K562 (cell line): ENCODE measurements around the gene ADAMTSL2. TPM values are rescaled to one million over a fixed set of nuclear protein-coding genes. Genes with fewer than 3 reads are reported as not detected.

Source experiments
- ATAC-seq: fragments of 200-7000 bp; cut with Tn5 transposase; 3 replicates; pipeline ENCODE4 v1.9.1; 2020; ENCODE audit warnings: moderate library complexity
- BruUV-seq: library from RNA; stranded (reverse); fragments of 400-500 nt; replicated peaks from 2 replicates; lab custom pipeline; 2021; lab: Mats Ljungman, UMichigan
- CTCF ChIA-PET: fragments of 300-600 bp; formaldehyde crosslinking; extraction: SDS; loops from one replicate; lab custom pipeline; 2021; ENCODE audit warnings: low intra/inter-chr PET ratio; lab: Yijun Ruan, JAX
- POLR2A ChIA-PET: fragments of 300-600, 350-650 bp; sonication (Branson Sonifier 250); formaldehyde crosslinking; extraction: SDS; loops from one replicate; lab custom pipeline; 2021; ENCODE audit warnings: antibody characterized with exemption, inconsistent platforms; lab: Yijun Ruan, JAX
- DNase-seq, 4 experiments: peaks; one replicate each; pipeline versions ENCODE4 v3.0.0 to v3.0.0-alpha.2; 2011 to 2018; ENCODE audit warnings: low spot score in 3 of 4, mixed read lengths in 3 of 4; ENCODE audit errors: extremely low read depth in 1 of 4
- FAIRE-seq: peaks from 2 replicates; lab custom pipeline; 2011; peaks lifted over from hg19 to GRCh38; lab: Jason Lieb, UNC
- H2AFZ ChIP-seq: 2 replicates; pipeline ENCODE4 v1.6.0; 2011; ENCODE audit warnings: low read depth, low read length, control low read depth, inconsistent platforms
- H3K27ac ChIP-seq: fragments of 200-600 bp; 3 replicates; pipeline ENCODE4 v1.8.0; 2011; ENCODE audit warnings: low read depth, mild to moderate bottlenecking, control low read depth, inconsistent platforms, low read length, moderate library complexity, mixed read lengths; ENCODE audit errors: extremely low read depth
- H3K27me3 ChIP-seq, 2 experiments: fragments of 300-600 bp in 1 of 2; 2 replicates in 1 of 2; 3 replicates in 1 of 2; pipeline versions ENCODE4 v1.6.0 to v1.8.0; 2011; ENCODE audit warnings: inconsistent platforms in 2 of 2, low read length in 2 of 2, mild to moderate bottlenecking in 1 of 2, mixed read lengths in 1 of 2, moderate library complexity in 1 of 2; ENCODE audit not compliant: control insufficient read depth in 2 of 2, insufficient read depth in 2 of 2
- H3K36me3 ChIP-seq: fragments of 300-600 bp; 3 replicates; pipeline ENCODE4 v1.8.0; 2011; ENCODE audit warnings: mild to moderate bottlenecking, low read length, inconsistent platforms; ENCODE audit not compliant: control insufficient read depth, insufficient read depth
- H3K4me1 ChIP-seq, 2 experiments: fragments of 200-600 bp in 1 of 2; replicated peaks in 1 of 2; 2 replicates in 1 of 2; 3 replicates in 1 of 2; pipeline versions ENCODE4 v1.5.1 to v1.8.0; 2011; ENCODE audit warnings: inconsistent platforms in 2 of 2, low read length in 2 of 2, mild to moderate bottlenecking in 1 of 2, mixed read lengths in 1 of 2, moderate library complexity in 1 of 2; ENCODE audit not compliant: control insufficient read depth in 2 of 2, insufficient read depth in 2 of 2
- H3K4me2 ChIP-seq: 2 replicates; pipeline ENCODE4 v1.6.1; 2011; ENCODE audit warnings: low read length, control low read depth, inconsistent platforms, mixed read lengths; ENCODE audit not compliant: insufficient read depth
- H3K4me3 ChIP-seq: fragments of 200-600 bp; sonication (generic), shearing (Covaris generic); 2 replicates; pipeline ENCODE4 v1.5.1; 2016; ENCODE audit warnings: control low read depth, inconsistent platforms
- H3K79me2 ChIP-seq: fragments of 200-600 bp; 3 replicates; pipeline ENCODE4 v1.8.0; 2011; ENCODE audit warnings: low read length, inconsistent platforms; ENCODE audit not compliant: control insufficient read depth, insufficient read depth
- H3K9ac ChIP-seq, 2 experiments: 2 replicates each; pipeline versions ENCODE4 v1.6.0 to v1.6.1; 2011; ENCODE audit warnings: low read depth in 2 of 2, low read length in 2 of 2, control low read depth in 1 of 2, inconsistent platforms in 1 of 2, mild to moderate bottlenecking in 1 of 2, mixed read lengths in 1 of 2; ENCODE audit not compliant: insufficient read depth in 1 of 2
- H3K9me1 ChIP-seq: one replicate; pipeline ENCODE4 v1.6.0; 2011; ENCODE audit warnings: inconsistent platforms, mild to moderate bottlenecking, low read length, moderate library complexity; ENCODE audit not compliant: control insufficient read depth, insufficient read depth
- H3K9me3 ChIP-seq: replicated peaks from 2 replicates; pipeline ENCODE4 v1.5.1; 2011; ENCODE audit warnings: low read depth, low read length, inconsistent platforms; ENCODE audit not compliant: control insufficient read depth, insufficient read depth
- H4K20me1 ChIP-seq: replicated peaks from 2 replicates; pipeline ENCODE4 v1.6.1; 2011; ENCODE audit warnings: low read length, inconsistent platforms, mixed read lengths; ENCODE audit not compliant: control insufficient read depth, insufficient read depth
- CHD2 ChIP-seq: IDR thresholded peaks from 2 replicates; pipeline ENCODE4 v1.6.1; 2011; ENCODE audit warnings: low read depth, low read length
- DPF2 ChIP-seq: fragments of 450-650 bp; IDR thresholded peaks from 2 replicates; pipeline ENCODE4 v1.6.1; 2016
- E2F6 ChIP-seq, 2 experiments: IDR thresholded peaks; 2 replicates each; pipeline ENCODE4 v1.6.1; 2011; ENCODE audit warnings: borderline replicate concordance in 1 of 2, control low read depth in 1 of 2, low read depth in 1 of 2, low read length in 1 of 2, mild to moderate bottlenecking in 1 of 2, mixed read lengths in 1 of 2, moderate library complexity in 1 of 2; ENCODE audit not compliant: insufficient read depth in 1 of 2, insufficient read length in 1 of 2, poor library complexity in 1 of 2, severe bottlenecking in 1 of 2; ENCODE audit errors: extremely low read depth in 1 of 2
- HES1 ChIP-seq: fragments of 450-650 bp; IDR thresholded peaks from 2 replicates; pipeline ENCODE4 v1.6.1; 2016; ENCODE audit warnings: low read depth, mild to moderate bottlenecking, moderate library complexity
- HOXB6 ChIP-seq: fragments of 250-450 bp; sonication (Bioruptor Pico); IDR thresholded peaks from 2 replicates; pipeline ENCODE4 v1.5.1; 2022; ENCODE audit warnings: mild to moderate bottlenecking, borderline replicate concordance
- STAT5B ChIP-seq: fragments of 250-450 bp; sonication (Bioruptor Pico); IDR thresholded peaks from 2 replicates; pipeline ENCODE4 v1.8.0; 2021; ENCODE audit warnings: mild to moderate bottlenecking, inconsistent platforms
- THRA ChIP-seq: fragments of 450-650 bp; IDR thresholded peaks from 2 replicates; pipeline ENCODE4 v1.6.1; 2017; ENCODE audit warnings: mild to moderate bottlenecking, moderate library complexity
- XRCC4 ChIP-seq: IDR thresholded peaks from one replicate; pipeline ENCODE4 v1.6.1; 2011; ENCODE audit not compliant: insufficient read depth, insufficient read length; ENCODE audit errors: extremely low read depth
- ZNF165 ChIP-seq: fragments of 250-450 bp; sonication (Bioruptor Pico); IDR thresholded peaks from 2 replicates; pipeline ENCODE4 v1.4.0; 2020; ENCODE audit warnings: borderline replicate concordance
- ZNF589 ChIP-seq: fragments of 200-800 bp; sonication (Bioruptor generic); IDR thresholded peaks from 2 replicates; pipeline ENCODE4 v1.6.1; 2016; ENCODE audit warnings: low read depth, missing genetic modification characterization, missing compliant biosample characterization
- WGBS: fragments of 100-300 bp; shearing (Covaris generic); methylation state at CpG from one replicate; pipeline ENCODE4 v1.1.6; 2016; ENCODE audit warnings: low coverage, mixed read lengths; ENCODE audit not compliant: insufficient coverage; ENCODE audit errors: missing lambda C conversion rate; 5-methylcytosine and 5-hydroxymethylcytosine counted together
- in situ Hi-C: fragments of 300-500 bp; cut with MboI; formaldehyde crosslinking; loops from 4 replicates; pipeline ENCODE4 v1.15.0; 2018; ENCODE audit warnings: inconsistent platforms, mixed read lengths
- intact Hi-C: fragments of 100-400 bp; cut with micrococcal nuclease; formaldehyde crosslinking; loops from 2 replicates; pipeline ENCODE4 v1.14.2; 2022
- polyA plus RNA-seq, 8 experiments: library from polyadenylated mRNA; depleted of rRNA in 4 of 8; stranded (reverse) in 5 of 8; unstranded in 3 of 8; fragments of >200 nt; fragmentation: Nextera tagmentation in 2 of 8; fragmentation: Illumina TruSeq in 1 of 8; extraction: Ambion mirVana in 2 of 8; extraction: Trizol in 1 of 8; gene quantifications; 2 replicates each; pipeline versions ENCODE4 v1.2.1 to v1.2.3, GENCODE V29; 2011 to 2014; ENCODE audit warnings: inconsistent platforms in 1 of 8, missing spikeins in 1 of 8
- total RNA-seq, 7 experiments: library from RNA; depleted of rRNA in 6 of 7; stranded (reverse); fragments of >200 nt in 6 of 7; fragmentation: Illumina TruSeq in 2 of 7; extraction: Trizol in 2 of 7; gene quantifications; 2 replicates each; pipeline versions ENCODE4 v1.2.1 to v1.2.3, GENCODE V29; 2011 to 2021; ENCODE audit warnings: low replicate concordance in 1 of 7

Gene ADAMTSL2
- total and polyA plus RNA-seq, 9 of the 15 experiments (the other 6 are each of a cell fraction or from before 2014, with no cell fraction given), result 0.04 TPM; not detected in 8

- DNase-seq (no peak), FAIRE-seq (no peak), ATAC-seq (no peak)
- Histone ChIP-seq H3K9me1 (no peaks in the 10 kb centered on the region), H3K36me3 (no peaks in the 10 kb centered on the region; the same call in 2 of the 3 replicates), H3K4me3 (no peak overlapping the region), H3K4me1 (peaks cover 0 to 21% of the 10 kb centered on the region in 2 experiments; a peak in 2 of 5 replicates), H4K20me1 (peaks cover 2% of the 10 kb centered on the region), H3K27me3 (peaks cover 31 to 81% of the 10 kb centered on the region in 2 experiments), H3K9me3 (peaks cover 6% of the 10 kb centered on the region; the same call in 1 of the 2 replicates), H3K4me2 (no peak overlapping the region), H3K9ac (no peak overlapping the region; a peak in 1 of 4 replicates), H3K79me2 (no peaks in the 10 kb centered on the region), H2AFZ (no peak overlapping the region), H3K27ac (no peak overlapping the region)
- ChIA-PET POLR2A (no interaction called here), CTCF (no interaction called here)
- intact Hi-C loops, result no loop called here
- BruUV-seq, result no TSS peak
- TF ChIP-seq CHD2 (no peak), E2F6 (IDR thresholded peaks at IDR 0.05; ENCODE audit: borderline replicate concordance in 1 of 2, extremely low read depth in 1 of 2, insufficient read depth in 1 of 2, insufficient read length in 1 of 2, low read depth in 1 of 2, low read length in 1 of 2, poor library complexity in 1 of 2, severe bottlenecking in 1 of 2) (peak in 1 of 2 experiments; percentile 28)
- in situ Hi-C loops, result no loop called here
- 0% methylated on average over 9 of the region's 9 CpGs for WGBS
Measured at GRCh38 chr9:133516961-133517350, 17.5 kb upstream of the ADAMTSL2 start.

- Histone ChIP-seq H3K9me3 (no peaks in the 10 kb centered on the region), H3K79me2 (no peaks in the 10 kb centered on the region), H3K4me2 (no peak overlapping the region), H3K9me1 (no peaks in the 10 kb centered on the region), H3K4me1 (peaks cover 0 to 27% of the 10 kb centered on the region in 2 experiments; a peak in 2 of 5 replicates), H3K4me3 (no peak overlapping the region), H2AFZ (no peak overlapping the region), H3K36me3 (no peaks in the 10 kb centered on the region), H3K27me3 (peaks cover 33 to 88% of the 10 kb centered on the region in 2 experiments), H4K20me1 (peaks cover 5% of the 10 kb centered on the region), H3K27ac (no peak overlapping the region), H3K9ac (no peak overlapping the region)
- intact Hi-C loops (no loop called here), in situ Hi-C loops (no loop called here)
- no TSS peak for BruUV-seq
- DNase-seq (no peak), FAIRE-seq (no peak), ATAC-seq (no peak)
- no peak for TF ChIP-seq HOXB6 (CRISPR knock-in tag)
- TF ChIP-seq XRCC4, result no peak
- no peak for TF ChIP-seq THRA
- no peak for TF ChIP-seq DPF2
- no peak for TF ChIP-seq ZNF589 (CRISPR knock-in tag)
- TF ChIP-seq ZNF165 (CRISPR knock-in tag), result no peak
- TF ChIP-seq HES1, result no peak
- TF ChIP-seq STAT5B (CRISPR knock-in tag), result no peak
- POLR2A ChIA-PET, result interaction anchor here (0.6 kb wide), 1 partner anchor 220 kb away, joined by 3 read pairs; the partner anchor contains the start of gene SARDH
- 3% methylated on average over 6 of the region's 8 CpGs for WGBS
- CTCF ChIA-PET, result interaction anchor here (0.6 kb wide), 1 partner anchor 199 kb away, joined by 3 read pairs; no protein-coding TSS in a partner anchor
Measured at GRCh38 chr9:133517711-133518110, 16.8 kb upstream of the ADAMTSL2 start.
